ENCODE measurements around the gene CCNF. TPM values are rescaled to one million over a fixed set of nuclear protein-coding genes. Genes with fewer than 3 reads are reported as not detected.

Gene CCNF
- polyA plus RNA-seq, 1 donor from 2014 or later = 5.2 TPM

DNA sequence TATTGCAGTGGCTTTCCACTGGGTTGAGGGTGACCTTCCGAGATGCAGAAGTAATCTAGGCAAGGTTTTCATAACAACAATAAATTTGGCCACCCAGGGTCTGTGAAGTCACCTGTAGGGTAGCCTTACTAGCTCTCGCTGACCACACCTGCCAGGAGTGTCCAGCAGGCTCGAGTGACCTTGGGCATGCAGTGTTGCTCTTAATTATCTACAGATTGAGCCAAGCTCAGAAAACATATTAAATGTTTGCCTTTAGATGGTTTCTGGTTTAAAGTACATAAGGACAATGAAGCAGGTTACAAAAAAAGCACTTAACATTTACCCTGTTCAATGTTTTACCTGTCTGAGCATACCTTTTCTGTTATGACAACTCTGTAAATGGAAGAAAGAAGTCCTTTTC lies 47.5 kb downstream of the CCNF start (continued):
- TF ChIP-seq EP300 (conservative IDR thresholded peaks at IDR 0.05; ENCODE audit: poor library complexity, severe bottlenecking) (no peak), SMC3 (conservative IDR thresholded peaks at IDR 0.05; ENCODE audit: poor library complexity) (no peak)

DNA sequence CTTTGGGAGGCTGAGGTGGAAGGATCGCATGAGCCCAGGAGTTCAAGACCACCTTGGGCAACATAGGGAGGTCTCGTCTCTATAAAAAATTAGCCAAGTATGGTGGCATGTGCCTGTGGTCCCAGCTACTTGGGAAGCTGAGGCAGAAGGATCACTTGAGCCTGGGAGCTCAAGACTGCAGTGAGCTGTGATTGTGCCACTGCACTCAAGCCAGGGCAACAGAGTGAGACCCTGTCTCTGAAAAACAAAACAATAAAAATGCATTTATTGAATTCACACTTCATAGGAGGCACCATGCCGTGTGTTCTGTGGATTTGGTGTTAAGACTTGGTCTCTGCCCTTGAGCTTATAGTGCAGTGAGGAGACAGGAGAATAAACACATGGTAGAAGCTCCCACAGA lies 48.1 kb downstream of the CCNF start:
- H2AFZ ChIP-seq (ENCODE audit: low read depth, low read length) = no peak overlapping the region
- no peak for TF ChIP-seq EP300 (conservative IDR thresholded peaks at IDR 0.05; ENCODE audit: poor library complexity, severe bottlenecking)
- no peak for TF ChIP-seq POLR2AphosphoS5 (IDR thresholded peaks at IDR 0.05)
- TF ChIP-seq, protein P1, sequence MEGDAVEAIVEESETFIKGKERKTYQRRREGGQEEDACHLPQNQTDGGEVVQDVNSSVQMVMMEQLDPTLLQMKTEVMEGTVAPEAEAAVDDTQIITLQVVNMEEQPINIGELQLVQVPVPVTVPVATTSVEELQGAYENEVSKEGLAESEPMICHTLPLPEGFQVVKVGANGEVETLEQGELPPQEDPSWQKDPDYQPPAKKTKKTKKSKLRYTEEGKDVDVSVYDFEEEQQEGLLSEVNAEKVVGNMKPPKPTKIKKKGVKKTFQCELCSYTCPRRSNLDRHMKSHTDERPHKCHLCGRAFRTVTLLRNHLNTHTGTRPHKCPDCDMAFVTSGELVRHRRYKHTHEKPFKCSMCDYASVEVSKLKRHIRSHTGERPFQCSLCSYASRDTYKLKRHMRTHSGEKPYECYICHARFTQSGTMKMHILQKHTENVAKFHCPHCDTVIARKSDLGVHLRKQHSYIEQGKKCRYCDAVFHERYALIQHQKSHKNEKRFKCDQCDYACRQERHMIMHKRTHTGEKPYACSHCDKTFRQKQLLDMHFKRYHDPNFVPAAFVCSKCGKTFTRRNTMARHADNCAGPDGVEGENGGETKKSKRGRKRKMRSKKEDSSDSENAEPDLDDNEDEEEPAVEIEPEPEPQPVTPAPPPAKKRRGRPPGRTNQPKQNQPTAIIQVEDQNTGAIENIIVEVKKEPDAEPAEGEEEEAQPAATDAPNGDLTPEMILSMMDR (IDR thresholded peaks at IDR 0.05; ENCODE audit: poor library complexity, severe bottlenecking) = no peak
- no peak for TF ChIP-seq RAD21 (conservative IDR thresholded peaks at IDR 0.05)
- TF ChIP-seq TAF1 (IDR thresholded peaks at IDR 0.05; ENCODE audit: low read depth) = no peak
- TF ChIP-seq, protein P2, sequence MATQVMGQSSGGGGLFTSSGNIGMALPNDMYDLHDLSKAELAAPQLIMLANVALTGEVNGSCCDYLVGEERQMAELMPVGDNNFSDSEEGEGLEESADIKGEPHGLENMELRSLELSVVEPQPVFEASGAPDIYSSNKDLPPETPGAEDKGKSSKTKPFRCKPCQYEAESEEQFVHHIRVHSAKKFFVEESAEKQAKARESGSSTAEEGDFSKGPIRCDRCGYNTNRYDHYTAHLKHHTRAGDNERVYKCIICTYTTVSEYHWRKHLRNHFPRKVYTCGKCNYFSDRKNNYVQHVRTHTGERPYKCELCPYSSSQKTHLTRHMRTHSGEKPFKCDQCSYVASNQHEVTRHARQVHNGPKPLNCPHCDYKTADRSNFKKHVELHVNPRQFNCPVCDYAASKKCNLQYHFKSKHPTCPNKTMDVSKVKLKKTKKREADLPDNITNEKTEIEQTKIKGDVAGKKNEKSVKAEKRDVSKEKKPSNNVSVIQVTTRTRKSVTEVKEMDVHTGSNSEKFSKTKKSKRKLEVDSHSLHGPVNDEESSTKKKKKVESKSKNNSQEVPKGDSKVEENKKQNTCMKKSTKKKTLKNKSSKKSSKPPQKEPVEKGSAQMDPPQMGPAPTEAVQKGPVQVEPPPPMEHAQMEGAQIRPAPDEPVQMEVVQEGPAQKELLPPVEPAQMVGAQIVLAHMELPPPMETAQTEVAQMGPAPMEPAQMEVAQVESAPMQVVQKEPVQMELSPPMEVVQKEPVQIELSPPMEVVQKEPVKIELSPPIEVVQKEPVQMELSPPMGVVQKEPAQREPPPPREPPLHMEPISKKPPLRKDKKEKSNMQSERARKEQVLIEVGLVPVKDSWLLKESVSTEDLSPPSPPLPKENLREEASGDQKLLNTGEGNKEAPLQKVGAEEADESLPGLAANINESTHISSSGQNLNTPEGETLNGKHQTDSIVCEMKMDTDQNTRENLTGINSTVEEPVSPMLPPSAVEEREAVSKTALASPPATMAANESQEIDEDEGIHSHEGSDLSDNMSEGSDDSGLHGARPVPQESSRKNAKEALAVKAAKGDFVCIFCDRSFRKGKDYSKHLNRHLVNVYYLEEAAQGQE (IDR thresholded peaks at IDR 0.05; ENCODE audit: borderline replicate concordance) = no peak
- TF ChIP-seq MXI1 (conservative IDR thresholded peaks at IDR 0.05; ENCODE audit: poor library complexity, severe bottlenecking) = no peak
- no peak for TF ChIP-seq SMC3 (conservative IDR thresholded peaks at IDR 0.05; ENCODE audit: poor library complexity)
- TF ChIP-seq EZH2 (IDR thresholded peaks at IDR 0.05; ENCODE audit: borderline replicate concordance, insufficient read depth, low read length, poor library complexity, severe bottlenecking) = no peak
- H3K4me2 ChIP-seq (ENCODE audit: low read length) = no peak overlapping the region
- H3K27me3 ChIP-seq (ENCODE audit: insufficient read depth, low read depth, low read length) = no peaks in the 10 kb centered on the region
- H3K79me2 ChIP-seq (replicated peaks; ENCODE audit: insufficient read depth, low read length) = peaks cover 8% of the 10 kb centered on the region
- H3K4me3 ChIP-seq (ENCODE audit: low read length) = no peak overlapping the region
- no peaks in the 10 kb centered on the region for H3F3A ChIP-seq (ENCODE audit: insufficient read depth, low read length, poor library complexity, severe bottlenecking)
- H3K9me3 ChIP-seq (ENCODE audit: low read length) = no peaks in the 10 kb centered on the region
- H3K36me3 ChIP-seq (ENCODE audit: insufficient read depth, low read length) = no peaks in the 10 kb centered on the region
- H3K27ac ChIP-seq (ENCODE audit: low read length) = no peak overlapping the region
- H3K9ac ChIP-seq (ENCODE audit: low read length) = no peak overlapping the region
- no peaks in the 10 kb centered on the region for H4K20me1 ChIP-seq (ENCODE audit: insufficient read depth)
- no peaks in the 10 kb centered on the region for H3K9me2 ChIP-seq (ENCODE audit: insufficient read depth, low read length)

DNA sequence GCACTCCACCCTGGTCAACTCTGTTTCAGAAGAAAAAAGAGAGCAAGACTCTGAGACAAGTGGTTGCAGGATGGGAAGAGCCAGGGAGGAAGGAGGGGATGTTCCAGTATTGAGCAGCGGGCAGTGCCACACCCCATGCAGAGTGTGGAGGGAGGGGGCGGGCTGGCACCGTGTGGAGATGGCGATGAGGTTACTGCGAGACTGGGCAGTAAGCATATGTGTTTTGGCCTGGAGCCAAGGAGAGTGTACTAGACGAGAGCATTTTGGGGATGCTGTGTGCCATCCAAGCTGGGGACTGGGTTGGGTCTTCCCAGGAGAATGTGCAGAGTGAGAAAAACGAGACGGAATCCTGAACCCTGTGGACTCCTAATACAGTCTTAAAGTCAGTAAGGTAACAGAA lies 49.0 kb downstream of the CCNF start:
- no peaks in the 10 kb centered on the region for H3K36me3 ChIP-seq (ENCODE audit: insufficient read depth, low read length)
- H3K4me3 ChIP-seq (ENCODE audit: low read length) = no peak overlapping the region
- H3K4me2 ChIP-seq (ENCODE audit: low read length) = no peak overlapping the region
- no peak overlapping the region for H3K27ac ChIP-seq (ENCODE audit: low read length)
- H3K9me2 ChIP-seq (ENCODE audit: insufficient read depth, low read length) = no peaks in the 10 kb centered on the region
- no peaks in the 10 kb centered on the region for H4K20me1 ChIP-seq (ENCODE audit: insufficient read depth)
- no peaks in the 10 kb centered on the region for H3K9me3 ChIP-seq (ENCODE audit: low read length)
- peaks cover 8% of the 10 kb centered on the region for H3K79me2 ChIP-seq (replicated peaks; ENCODE audit: insufficient read depth, low read length)
- TF ChIP-seq, protein P2 (IDR thresholded peaks at IDR 0.05; ENCODE audit: borderline replicate concordance) = no peak
- no peak for TF ChIP-seq MXI1 (conservative IDR thresholded peaks at IDR 0.05; ENCODE audit: poor library complexity, severe bottlenecking)
- no peak for TF ChIP-seq TAF1 (IDR thresholded peaks at IDR 0.05; ENCODE audit: low read depth)
- no peak for TF ChIP-seq EP300 (conservative IDR thresholded peaks at IDR 0.05; ENCODE audit: poor library complexity, severe bottlenecking)
- no peak for TF ChIP-seq SMC3 (conservative IDR thresholded peaks at IDR 0.05; ENCODE audit: poor library complexity)
- TF ChIP-seq RAD21 (conservative IDR thresholded peaks at IDR 0.05) = no peak
- TF ChIP-seq EZH2 (IDR thresholded peaks at IDR 0.05; ENCODE audit: borderline replicate concordance, insufficient read depth, low read length, poor library complexity, severe bottlenecking) = no peak
- TF ChIP-seq, protein P1 (IDR thresholded peaks at IDR 0.05; ENCODE audit: poor library complexity, severe bottlenecking) = no peak
- TF ChIP-seq POLR2AphosphoS5 (IDR thresholded peaks at IDR 0.05) = no peak
- H3F3A ChIP-seq (ENCODE audit: insufficient read depth, low read length, poor library complexity, severe bottlenecking) = no peaks in the 10 kb centered on the region
- H3K9ac ChIP-seq (ENCODE audit: low read length) = no peak overlapping the region
- H3K27me3 ChIP-seq (ENCODE audit: insufficient read depth, low read depth, low read length) = no peaks in the 10 kb centered on the region
- no peak overlapping the region for H2AFZ ChIP-seq (ENCODE audit: low read depth, low read length)
